Activated CD8-positive, alpha-beta memory T cell treated with anti-CD3 and anti-CD28 coated beads, Interleukin-2, amount 50 U/mL, for 24 hours (primary cell): ENCODE data around the gene TUBB4A.
"Not testable (repeated sequence)": the region's sequence is repeated elsewhere in the genome, so short reads cannot be mapped to it uniquely, and the experiment has no call there.

Experiments used
- DNase-seq: peaks from one replicate; pipeline ENCODE4 v3.0.0-alpha.2; 2020; ENCODE audit errors: extremely low read depth

TUBB4A gene

GRCh38 chr19:6501740-6502648 is at the start of gene TUBB4A:
Gene TUBB4A, minus strand, starts transcription at chr19:6502309. Its CDS starts 97 bp downstream, at chr19:6502212.
- DNase-seq = no peak

GRCh38 chr19:6551091-6551490 is 49.0 kb upstream of the TUBB4A start:
- no peak for DNase-seq

DNA sequence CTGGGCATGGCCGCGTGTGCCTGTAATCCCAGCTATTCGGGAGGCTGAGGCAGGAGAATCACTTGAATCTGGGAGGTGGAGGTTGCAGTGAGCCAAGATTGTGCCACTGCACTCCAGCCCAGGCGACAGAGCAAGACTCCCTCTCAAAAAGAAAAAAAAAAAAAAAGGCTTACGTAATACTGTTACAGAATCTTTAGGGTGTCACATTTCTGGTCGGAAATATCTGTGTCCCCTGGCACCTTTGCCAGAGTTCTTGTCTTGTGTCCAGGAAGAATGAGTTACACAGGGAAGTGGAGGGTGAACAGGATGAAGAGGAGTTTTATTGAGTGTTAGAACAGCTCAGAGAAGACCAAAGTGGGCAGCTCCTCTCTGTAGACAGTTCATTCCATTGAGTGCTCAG is 48.6 kb upstream of the TUBB4A start:
- DNase-seq = not testable (repeated sequence)

DNA sequence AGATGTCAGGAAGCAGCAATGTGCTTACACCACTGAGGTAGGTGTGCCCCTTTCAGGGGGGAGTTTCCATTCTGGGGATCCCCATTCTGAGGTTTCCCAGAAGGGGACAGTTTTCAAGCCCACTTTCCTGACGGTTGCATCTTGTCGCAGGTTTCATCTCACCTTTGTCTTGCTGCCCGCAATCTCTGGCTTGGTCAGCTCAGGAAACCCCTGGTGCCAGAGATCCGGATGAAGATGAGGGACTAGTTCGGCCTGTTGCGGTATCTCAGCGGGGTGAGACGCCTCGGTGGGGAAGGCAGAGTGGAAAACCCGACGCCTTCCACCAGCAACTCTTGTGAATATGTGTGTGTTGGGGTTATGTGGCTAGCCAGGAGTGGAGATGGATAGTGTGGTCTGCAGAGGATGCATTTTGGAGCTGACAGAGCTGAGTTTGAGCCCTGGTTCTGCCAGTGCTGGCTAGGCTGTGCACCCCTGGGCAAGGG is 41.8 kb upstream of the TUBB4A start:
- DNase-seq = no peak

DNA sequence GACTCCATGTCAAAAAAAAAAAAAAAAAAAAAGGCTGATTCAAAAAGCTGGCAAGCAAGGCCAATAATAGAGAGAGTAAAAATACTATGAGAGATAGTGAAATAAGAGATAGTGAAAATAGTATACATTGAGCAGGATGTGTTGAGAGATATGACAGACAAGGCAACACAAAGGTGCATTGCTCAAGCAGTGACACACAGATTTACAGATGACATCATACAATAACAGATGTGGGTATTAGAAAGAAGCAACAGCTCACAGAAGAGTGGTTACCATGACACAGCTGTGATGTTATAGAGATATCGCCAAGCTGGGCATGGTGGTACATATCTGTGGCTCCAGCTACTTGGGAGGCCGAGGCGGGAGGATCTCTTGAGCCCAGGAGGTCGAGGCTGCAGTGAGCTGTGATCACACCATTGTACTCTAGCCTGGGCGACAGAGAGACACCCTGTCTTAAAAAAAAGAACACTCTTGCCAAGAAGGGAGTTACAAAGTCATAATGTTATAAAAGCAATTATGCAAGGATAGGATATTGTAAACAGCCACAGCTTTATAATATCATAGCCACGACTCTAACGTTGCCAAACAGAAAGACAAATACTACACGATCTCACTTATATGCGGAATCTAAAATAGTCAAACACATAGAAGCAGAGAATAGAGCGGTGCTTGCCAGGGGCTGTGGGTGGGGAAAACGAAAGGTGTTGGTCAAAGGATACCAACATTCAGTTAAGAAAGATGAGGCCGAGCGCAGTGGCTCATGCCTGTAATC is 39.0 kb upstream of the TUBB4A start:
- DNase-seq = no peak

GRCh38 chr19:6539514-6539913 is 37.4 kb upstream of the TUBB4A start:
- DNase-seq = no peak

GRCh38 chr19:6535558-6536137 is 33.5 kb upstream of the TUBB4A start:
- DNase-seq = no peak

DNA sequence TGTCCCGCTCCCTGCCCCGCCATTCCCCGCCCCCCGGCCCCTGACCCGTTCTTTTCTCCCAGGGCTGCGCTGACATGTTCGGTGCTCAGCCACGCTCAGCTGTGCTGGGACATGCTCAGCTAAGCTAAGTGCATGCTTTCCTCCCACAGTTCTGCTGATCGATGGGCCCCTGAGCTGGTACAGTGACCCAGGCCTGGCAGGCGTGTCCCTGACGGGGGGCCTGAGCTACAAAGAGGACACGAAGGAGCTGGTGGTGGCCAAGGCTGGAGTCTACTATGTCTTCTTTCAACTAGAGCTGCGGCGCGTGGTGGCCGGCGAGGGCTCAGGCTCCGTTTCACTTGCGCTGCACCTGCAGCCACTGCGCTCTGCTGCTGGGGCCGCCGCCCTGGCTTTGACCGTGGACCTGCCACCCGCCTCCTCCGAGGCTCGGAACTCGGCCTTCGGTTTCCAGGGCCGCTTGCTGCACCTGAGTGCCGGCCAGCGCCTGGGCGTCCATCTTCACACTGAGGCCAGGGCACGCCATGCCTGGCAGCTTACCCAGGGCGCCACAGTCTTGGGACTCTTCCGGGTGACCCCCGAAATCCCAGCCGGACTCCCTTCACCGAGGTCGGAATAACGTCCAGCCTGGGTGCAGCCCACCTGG is 32.5 kb upstream of the TUBB4A start:
- DNase-seq = no peak

DNA sequence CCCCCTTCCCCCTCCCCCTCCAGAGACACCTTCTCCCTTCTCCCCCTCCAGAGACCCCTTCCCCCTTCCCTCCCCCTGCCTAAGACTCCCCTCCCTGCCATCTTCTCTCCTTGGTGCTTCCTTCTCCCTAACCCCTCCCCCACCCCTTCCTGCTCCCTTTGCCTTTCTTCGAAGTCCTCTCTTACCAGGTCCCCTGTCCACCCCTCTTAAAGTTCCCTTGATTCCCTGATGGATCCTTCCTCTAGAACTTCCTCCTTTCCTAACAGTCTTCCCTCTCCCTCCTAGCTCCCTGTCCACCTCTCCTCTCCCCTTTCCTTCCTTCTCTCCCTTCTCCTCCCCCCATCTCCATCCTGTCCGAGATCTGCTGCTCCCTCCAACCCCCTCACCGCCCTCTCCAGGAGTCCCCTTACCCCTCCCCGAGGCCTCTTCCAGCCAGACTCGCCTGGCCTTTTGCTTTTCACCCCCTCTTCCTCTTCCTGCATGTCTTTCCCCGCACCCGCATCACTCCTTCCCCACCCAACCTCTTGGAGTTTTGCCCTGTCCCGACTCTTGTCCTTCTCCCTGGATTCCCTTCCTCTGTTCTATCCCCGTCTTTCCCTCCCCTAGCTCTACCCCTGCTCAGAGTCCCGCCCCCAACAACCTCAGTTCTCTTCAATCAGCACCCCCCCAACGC is 31.8 kb upstream of the TUBB4A start:
- DNase-seq = no peak

GRCh38 chr19:6533000-6533328 is 30.9 kb upstream of the TUBB4A start:
- no peak for DNase-seq

DNA sequence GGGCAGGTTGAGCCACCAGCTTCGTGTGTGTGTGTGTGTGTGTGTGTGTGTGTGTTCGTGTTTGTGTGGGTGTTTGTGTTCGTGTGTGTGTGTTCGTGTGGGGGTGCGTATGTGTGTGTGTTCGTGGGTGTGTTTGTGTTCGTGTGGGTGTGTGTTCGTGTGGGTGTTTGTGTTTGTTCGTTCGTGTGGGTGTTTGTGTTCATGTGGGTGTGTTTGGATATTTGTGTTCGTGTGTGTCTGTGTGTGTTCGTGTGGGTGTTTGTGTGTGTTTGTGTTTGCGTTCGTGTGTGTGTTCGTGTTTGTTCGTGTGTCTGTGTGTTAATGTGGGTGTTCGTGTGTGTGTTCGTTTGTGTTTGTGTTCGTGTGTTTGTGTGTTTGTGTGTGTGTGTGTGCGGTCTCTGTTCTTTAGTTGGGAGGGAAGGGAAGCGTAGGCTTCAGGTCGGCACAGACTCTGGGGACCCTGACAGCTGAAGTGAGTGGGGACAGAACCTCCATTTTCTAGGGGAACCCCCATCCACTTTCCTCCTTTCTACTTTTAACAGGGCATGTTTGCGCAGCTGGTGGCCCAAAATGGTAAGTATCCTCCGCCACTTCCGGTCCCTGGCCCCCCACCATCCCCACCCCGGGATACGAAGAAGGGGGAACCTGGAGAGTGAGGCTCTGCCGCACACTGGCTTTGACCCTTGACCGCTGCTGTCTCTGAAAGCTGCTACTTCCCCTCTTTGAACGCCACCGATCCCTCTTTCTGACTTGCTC is 30.3 kb upstream of the TUBB4A start:
- no peak for DNase-seq

DNA sequence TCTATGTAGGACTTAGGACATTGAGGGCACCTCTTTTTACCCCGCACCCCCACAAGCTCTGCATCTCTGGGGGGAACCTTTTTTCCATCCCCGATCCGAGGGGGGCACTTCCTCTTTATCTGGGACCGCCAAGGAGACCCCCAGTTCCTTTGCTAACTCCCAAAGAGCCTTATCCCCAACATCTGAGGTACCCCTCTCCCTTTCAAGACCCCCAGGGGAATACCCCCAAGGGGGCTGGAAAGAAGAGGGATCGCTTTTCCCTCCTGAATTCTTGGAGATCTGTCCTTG is 29.8 kb upstream of the TUBB4A start:
- no peak for DNase-seq

DNA sequence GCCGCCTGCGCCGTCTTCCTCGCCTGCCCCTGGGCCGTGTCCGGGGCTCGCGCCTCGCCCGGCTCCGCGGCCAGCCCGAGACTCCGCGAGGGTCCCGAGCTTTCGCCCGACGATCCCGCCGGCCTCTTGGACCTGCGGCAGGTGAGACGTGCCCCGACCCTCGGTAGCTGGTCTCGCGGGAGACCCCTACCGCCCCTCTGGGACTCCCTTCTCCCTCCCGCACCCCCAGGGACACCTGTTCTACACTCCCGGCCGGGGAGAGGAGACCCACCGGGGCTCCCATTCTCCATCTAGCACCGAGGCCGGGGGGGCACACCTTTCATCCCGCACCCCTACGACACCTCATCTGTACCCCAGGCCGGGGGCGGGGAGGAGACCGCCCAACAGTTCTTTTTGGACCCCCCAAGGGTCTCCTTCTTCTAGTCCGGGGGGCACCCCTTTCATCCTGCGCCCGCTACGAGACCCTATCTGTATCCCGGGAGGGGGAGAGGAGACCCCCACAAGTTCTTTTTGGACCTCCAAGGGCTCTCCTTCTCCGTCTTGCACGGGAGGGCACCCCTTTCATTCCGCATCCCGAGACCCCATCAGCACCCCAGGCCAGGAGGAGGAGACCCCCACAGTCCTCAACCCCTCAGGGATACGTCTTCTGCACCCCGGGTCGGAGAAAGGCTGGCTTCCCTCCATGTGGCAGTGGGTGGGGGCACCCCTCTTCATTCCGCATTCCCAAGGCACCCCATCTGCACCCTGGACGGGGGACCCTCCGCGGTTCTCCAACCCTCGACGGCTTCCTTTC is 29.2 kb upstream of the TUBB4A start:
- DNase-seq = no peak

DNA sequence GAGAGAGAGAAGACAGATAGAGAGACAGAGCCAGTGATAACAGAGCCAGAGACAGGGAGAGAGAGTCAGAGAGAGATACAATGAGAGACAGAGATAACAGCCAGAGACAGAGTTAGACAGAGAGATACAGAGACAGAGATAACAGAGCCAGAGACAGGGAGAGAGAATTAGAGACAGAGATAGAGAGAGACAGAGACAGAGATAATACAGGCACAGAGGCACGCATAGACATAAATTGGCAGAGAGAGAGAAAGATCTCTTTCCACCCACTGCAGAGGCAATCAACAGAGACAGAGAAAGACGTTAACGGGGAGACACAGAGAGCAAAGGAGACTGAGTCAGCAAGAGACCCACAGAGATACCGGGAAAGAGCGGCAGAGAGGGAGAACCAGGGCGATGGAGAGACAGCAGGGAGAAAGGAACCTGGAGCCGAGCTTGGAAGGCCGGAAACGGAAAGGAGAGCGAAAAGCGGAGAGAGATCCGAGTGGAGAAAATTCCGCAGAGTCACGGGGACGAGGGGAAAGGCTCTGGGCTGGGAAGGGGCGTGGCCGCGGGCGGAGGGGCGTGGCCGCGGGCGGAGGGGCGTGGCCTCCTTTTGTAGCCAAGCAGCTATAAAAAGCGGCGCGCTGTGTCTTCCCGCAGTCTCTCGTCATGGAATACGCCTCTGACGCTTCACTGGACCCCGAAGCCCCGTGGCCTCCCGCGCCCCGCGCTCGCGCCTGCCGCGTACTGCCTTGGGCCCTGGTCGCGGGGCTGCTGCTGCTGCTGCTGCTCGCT is 28.5 kb upstream of the TUBB4A start, which contains the start of gene TNFSF9:
TNFSF9 (plus strand) TSS at position 641 of the 777 bp plus-strand sequence; CDS start at position 652, 11 bp downstream.
- DNase-seq = peak; percentile 69

- DNase-seq = no peak
Observed at GRCh38 chr19:6529937-6530385, 27.9 kb upstream of the TUBB4A start.

- no peak for DNase-seq
Observed at GRCh38 chr19:6529351-6529750, 27.2 kb upstream of the TUBB4A start.

DNA sequence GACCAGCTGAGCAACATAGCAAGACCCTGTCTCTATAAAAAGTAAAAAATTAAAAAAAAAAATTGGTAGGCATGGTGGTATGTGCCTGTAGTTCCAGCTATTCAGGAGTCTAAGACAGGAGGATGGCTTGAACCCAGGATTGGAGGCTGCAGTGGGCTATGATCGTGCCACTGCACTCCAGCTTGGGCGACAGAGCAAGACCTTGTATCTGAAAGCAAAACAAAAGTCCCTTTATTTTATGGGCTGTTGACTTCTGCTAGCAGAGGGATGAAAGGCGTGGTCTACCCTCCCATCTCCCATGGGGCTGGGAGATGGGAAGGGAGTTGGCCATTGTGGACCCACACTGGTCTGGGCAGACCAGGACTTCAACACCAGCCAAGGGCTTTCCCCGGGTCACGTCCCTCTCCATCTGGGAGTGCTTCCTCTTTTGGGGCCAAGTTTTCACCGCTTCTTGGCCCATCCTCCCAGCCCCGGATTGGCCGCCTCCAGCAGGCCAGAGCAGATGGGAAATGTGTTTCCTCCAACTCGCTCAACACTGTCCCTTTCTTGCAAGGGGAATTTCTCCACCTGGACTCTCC is 26.5 kb upstream of the TUBB4A start:
- no peak for DNase-seq

DNA sequence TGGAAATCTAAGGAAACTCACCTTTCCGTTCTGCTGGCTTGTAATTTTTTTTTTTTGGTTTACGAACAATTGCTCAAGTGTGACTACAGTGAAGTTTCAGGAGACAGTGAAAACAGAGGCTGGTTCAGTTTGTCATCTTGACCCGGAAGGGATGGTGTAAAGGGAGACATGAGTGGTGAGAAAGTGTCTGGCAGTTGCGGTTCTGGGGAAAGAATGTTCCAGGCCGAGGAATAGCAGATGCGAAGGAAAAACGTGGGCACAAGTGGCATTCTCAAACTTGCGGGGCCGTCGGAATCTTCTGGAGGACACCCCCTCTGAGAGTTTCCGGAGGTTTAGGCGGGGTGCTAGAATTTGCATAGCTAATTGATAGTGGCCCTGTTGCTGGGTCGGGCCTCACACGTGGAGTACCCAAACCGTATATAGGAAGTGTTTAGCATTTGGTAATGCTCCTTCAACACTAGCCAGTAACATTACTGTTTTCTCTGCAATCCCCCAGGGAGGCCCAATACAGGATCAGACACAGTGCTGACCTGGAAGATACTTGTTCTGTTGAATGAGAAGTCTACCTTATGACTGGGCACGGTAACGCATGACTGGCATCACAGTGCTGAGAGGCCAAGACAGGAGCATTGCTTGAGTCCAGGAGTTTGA is 25.9 kb upstream of the TUBB4A start:
- no peak for DNase-seq
